ENCODE measurements around the gene FNDC3B. TPM values are rescaled to one million over a fixed set of nuclear protein-coding genes. Genes with fewer than 3 reads are reported as not detected.
A peak's percentile ranks its signal among the peaks of the same experiment; 100 is the strongest.

The FNDC3B gene
- total and polyA plus RNA-seq, 4 donors = 13.3 to 175 (median 100) TPM

GRCh38 chr3:172260381-172260780 lies 221.0 kb downstream of the FNDC3B start:
- no peak overlapping the region for H3K9ac ChIP-seq (ENCODE audit: insufficient read depth in 1 of 2, low read length in 2 of 2)
- ATAC-seq (ENCODE audit: insufficient read depth, low FRiP score) (no peak), DNase-seq (no peak)
- peaks cover 6 to 44% (median 15%) of the 10 kb centered on the region in 5 donors for H3K4me1 ChIP-seq (ENCODE audit: control insufficient read depth in 5 of 5, insufficient read depth in 5 of 5, low read length in 5 of 5)
- no peak overlapping the region for H3K4me3 ChIP-seq
- TF ChIP-seq CTCF (IDR thresholded peaks at IDR 0.05; ENCODE audit: control extremely low read depth, extremely low read depth) = no peak
- peaks cover 4 to 11% (median 6%) of the 10 kb centered on the region in 4 donors for H3K36me3 ChIP-seq (ENCODE audit: control insufficient read depth in 4 of 4, insufficient read depth in 4 of 4, low read length in 4 of 4)
- H3K27me3 ChIP-seq (ENCODE audit: control insufficient read depth in 3 of 3, insufficient read depth in 3 of 3, low read length in 2 of 3) = no peaks in the 10 kb centered on the region
- H3K9me3 ChIP-seq (ENCODE audit: control insufficient read depth in 4 of 4, insufficient read depth in 3 of 4, low read length in 3 of 4) = no peaks in the 10 kb centered on the region
- peak overlapping the region; percentile 0 to 63 for H3K27ac ChIP-seq (ENCODE audit: low read depth in 1 of 2, low read length in 1 of 2)
- WGBS, 2 donors = 55 to 78% methylated on average over 2 of the region's 2 CpGs

GRCh38 chr3:172261054-172261453 lies 221.7 kb downstream of the FNDC3B start:
- no peak for ATAC-seq (ENCODE audit: insufficient read depth, low FRiP score)
- TF ChIP-seq CTCF (IDR thresholded peaks at IDR 0.05; ENCODE audit: control extremely low read depth, extremely low read depth) = no peak
- WGBS, 2 donors = 74 to 76% methylated on average over 5 of the region's 5 CpGs

GRCh38 chr3:172262991-172263608 lies 223.7 kb downstream of the FNDC3B start:
- 75 to 86% methylated on average over 1 of the region's 1 CpG for WGBS, 2 donors
- Histone ChIP-seq H3K9ac (ENCODE audit: insufficient read depth in 1 of 2, low read length in 2 of 2) (no peak overlapping the region), H3K4me1 (ENCODE audit: control insufficient read depth in 5 of 5, insufficient read depth in 5 of 5, low read length in 5 of 5) (peaks cover 0 to 25% (median 12%) of the 10 kb centered on the region in 5 donors), H3K27me3 (ENCODE audit: control insufficient read depth in 3 of 3, insufficient read depth in 3 of 3, low read length in 2 of 3) (no peaks in the 10 kb centered on the region), H3K9me3 (ENCODE audit: control insufficient read depth in 4 of 4, insufficient read depth in 3 of 4, low read length in 3 of 4) (no peaks in the 10 kb centered on the region), H3K4me3 (no peak overlapping the region), H3K27ac (ENCODE audit: low read depth in 1 of 2, low read length in 1 of 2) (no peak overlapping the region), H3K36me3 (ENCODE audit: control insufficient read depth in 4 of 4, insufficient read depth in 4 of 4, low read length in 4 of 4) (peaks cover 4 to 10% (median 8%) of the 10 kb centered on the region in 4 donors)
- no peak for TF ChIP-seq CTCF (IDR thresholded peaks at IDR 0.05; ENCODE audit: control extremely low read depth, extremely low read depth)
- DNase-seq = no peak
- no peak for ATAC-seq (ENCODE audit: insufficient read depth, low FRiP score)

More at GRCh38 chr3:172261054-172261453, 221.7 kb downstream of the FNDC3B start:
- no peaks in the 10 kb centered on the region for H3K27me3 ChIP-seq (ENCODE audit: control insufficient read depth in 3 of 3, insufficient read depth in 3 of 3, low read length in 2 of 3)
- peaks cover 4 to 9% (median 7%) of the 10 kb centered on the region in 4 donors for H3K36me3 ChIP-seq (ENCODE audit: control insufficient read depth in 4 of 4, insufficient read depth in 4 of 4, low read length in 4 of 4)
- H3K9ac ChIP-seq (ENCODE audit: insufficient read depth in 1 of 2, low read length in 2 of 2) = no peak overlapping the region
- H3K9me3 ChIP-seq (ENCODE audit: control insufficient read depth in 4 of 4, insufficient read depth in 3 of 4, low read length in 3 of 4) = no peaks in the 10 kb centered on the region
- peak overlapping the region; percentile 0 to 54 for H3K27ac ChIP-seq (ENCODE audit: low read depth in 1 of 2, low read length in 1 of 2)
- DNase-seq = peak in 1 of 3 donors; percentile 39
- H3K4me3 ChIP-seq = no peak overlapping the region
- H3K4me1 ChIP-seq (ENCODE audit: control insufficient read depth in 5 of 5, insufficient read depth in 5 of 5, low read length in 5 of 5) = peaks cover 4 to 37% (median 15%) of the 10 kb centered on the region in 5 donors

Data from lung (tissue), 12 donors.